Muscle of arm (tissue), 14 donors: ENCODE results near the gene SUFU. TPM values are rescaled to one million over a fixed set of nuclear protein-coding genes. Genes with fewer than 3 reads are reported as not detected.
"Not testable (repeated sequence)": the region's sequence is repeated elsewhere in the genome, so short reads cannot be mapped to it uniquely, and the experiment has no call there.

Experiments used
- DNase-seq: peaks from one replicate; pipeline ENCODE4 v3.0.0-alpha.2; 2013
- long read RNA-seq, 11 donors: transcript quantifications; one replicate each; lab custom pipeline, GENCODE V29; 2026
- polyA plus RNA-seq, 12 donors: library from polyadenylated mRNA; unstranded; fragments of 120-200 nt; gene quantifications; one replicate each; pipeline ENCODE4 v1.2.1, GENCODE V29; 2013; ENCODE audit not compliant: insufficient read length in 12 of 12

SUFU gene
- polyA plus RNA-seq, result 10 to 100 TPM in 11 of 12 donors, not detected in 1; 10.8 to 24.1 (median 15.3) TPM
- long read RNA-seq, donor 1, full-length matches to known transcripts, result 1 of 7 reads
- long read RNA-seq, donor 1, partial matches to known transcripts, result 6 of 7 reads
- long read RNA-seq, donor 1, other reads (novel, unspliced or antisense), result 0 of 7 reads
- long read RNA-seq, donor 2, full-length matches to known transcripts, result 1 of 1 reads
- long read RNA-seq, donor 2, partial matches to known transcripts, result 0 of 1 reads
- long read RNA-seq, donor 2, other reads (novel, unspliced or antisense), result 0 of 1 reads
- long read RNA-seq, donor 3, full-length matches to known transcripts, result 1 of 1 reads
- long read RNA-seq, donor 3, partial matches to known transcripts, result 0 of 1 reads
- long read RNA-seq, donor 3, other reads (novel, unspliced or antisense), result 0 of 1 reads
- long read RNA-seq, donor 4, full-length matches to known transcripts, result 2 of 2 reads
- long read RNA-seq, donor 4, partial matches to known transcripts, result 0 of 2 reads
- long read RNA-seq, donor 4, other reads (novel, unspliced or antisense), result 0 of 2 reads
- long read RNA-seq, donor 5, result 0 reads
- long read RNA-seq, donor 6, full-length matches to known transcripts, result 2 of 2 reads
- long read RNA-seq, donor 6, partial matches to known transcripts, result 0 of 2 reads
- long read RNA-seq, donor 6, other reads (novel, unspliced or antisense), result 0 of 2 reads
- long read RNA-seq, donor 7, full-length matches to known transcripts, result 2 of 2 reads
- long read RNA-seq, donor 7, partial matches to known transcripts, result 0 of 2 reads
- long read RNA-seq, donor 7, other reads (novel, unspliced or antisense), result 0 of 2 reads
- long read RNA-seq, donor 8, full-length matches to known transcripts, result 9 of 9 reads
- long read RNA-seq, donor 8, partial matches to known transcripts, result 0 of 9 reads
- long read RNA-seq, donor 8, other reads (novel, unspliced or antisense), result 0 of 9 reads
- long read RNA-seq, donor 9, full-length matches to known transcripts, result 2 of 2 reads
- long read RNA-seq, donor 9, partial matches to known transcripts, result 0 of 2 reads
- long read RNA-seq, donor 9, other reads (novel, unspliced or antisense), result 0 of 2 reads
- long read RNA-seq, donor 10, full-length matches to known transcripts, result 4 of 4 reads
- long read RNA-seq, donor 10, partial matches to known transcripts, result 0 of 4 reads
- long read RNA-seq, donor 10, other reads (novel, unspliced or antisense), result 0 of 4 reads
- long read RNA-seq, donor 11, full-length matches to known transcripts, result 3 of 3 reads
- long read RNA-seq, donor 11, partial matches to known transcripts, result 0 of 3 reads
- long read RNA-seq, donor 11, other reads (novel, unspliced or antisense), result 0 of 3 reads

DNA sequence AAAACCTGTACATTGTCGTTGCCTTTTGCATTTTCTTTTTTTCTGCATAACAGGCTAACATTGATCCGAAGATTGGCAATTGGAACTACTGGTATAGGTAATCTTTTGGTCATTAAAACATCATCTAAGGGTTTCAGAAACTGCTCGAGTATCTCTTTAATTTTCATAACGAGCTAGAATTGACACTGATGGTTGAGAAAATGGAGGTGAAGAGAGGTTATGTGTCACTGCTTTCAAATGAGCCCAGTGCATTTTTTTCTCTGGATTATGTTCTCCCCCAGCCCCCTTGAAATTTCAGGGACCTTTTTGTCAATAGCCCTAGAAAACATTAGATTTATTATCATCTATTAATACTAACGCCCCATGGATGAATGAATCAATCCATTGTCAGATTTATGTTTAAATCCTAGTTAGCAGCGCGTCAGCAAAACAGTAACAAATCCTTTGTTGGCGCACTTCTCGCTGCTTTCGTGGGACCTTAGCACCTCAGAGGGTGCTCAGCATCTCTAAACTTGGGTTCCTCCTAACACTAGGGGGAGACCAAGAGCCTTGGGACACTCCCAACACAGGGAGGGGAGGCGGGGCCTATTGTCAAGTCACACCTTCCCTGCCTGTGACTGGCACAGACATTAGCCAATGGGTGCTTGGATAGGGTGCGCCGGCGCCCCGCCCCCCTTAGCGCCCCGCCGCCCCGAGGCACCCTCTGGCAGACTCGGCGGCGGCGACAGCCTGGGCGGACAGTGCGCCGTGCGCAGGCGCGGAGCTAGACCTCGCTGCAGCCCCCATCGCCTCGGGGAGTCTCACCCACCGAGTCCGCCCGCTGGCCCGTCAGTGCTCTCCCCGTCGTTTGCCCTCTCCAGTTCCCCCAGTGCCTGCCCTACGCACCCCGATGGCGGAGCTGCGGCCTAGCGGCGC, at the start of gene SUFU:
Gene SUFU, plus strand, starts transcription at position 709 of the 915 bp plus-strand sequence. Its CDS starts 181 bp downstream, at position 890.
- peak; percentile 98 for DNase-seq

- DNase-seq, result not testable (repeated sequence)
These were observed 48.9 kb upstream of the SUFU start for GRCh38 chr10:102454662-102455487.

GRCh38 chr10:102455893-102456471, 47.8 kb upstream of the SUFU start:
- no peak for DNase-seq

GRCh38 chr10:102457591-102458150, 46.1 kb upstream of the SUFU start:
- DNase-seq, result no peak

- DNase-seq, result no peak
These were observed 45.1 kb upstream of the SUFU start for GRCh38 chr10:102458656-102459055.

GRCh38 chr10:102460836-102461186, 43.0 kb upstream of the SUFU start:
- no peak for DNase-seq

GRCh38 chr10:102461187-102462054, 42.4 kb upstream of the SUFU start:
- DNase-seq, result peak; percentile 58

DNA sequence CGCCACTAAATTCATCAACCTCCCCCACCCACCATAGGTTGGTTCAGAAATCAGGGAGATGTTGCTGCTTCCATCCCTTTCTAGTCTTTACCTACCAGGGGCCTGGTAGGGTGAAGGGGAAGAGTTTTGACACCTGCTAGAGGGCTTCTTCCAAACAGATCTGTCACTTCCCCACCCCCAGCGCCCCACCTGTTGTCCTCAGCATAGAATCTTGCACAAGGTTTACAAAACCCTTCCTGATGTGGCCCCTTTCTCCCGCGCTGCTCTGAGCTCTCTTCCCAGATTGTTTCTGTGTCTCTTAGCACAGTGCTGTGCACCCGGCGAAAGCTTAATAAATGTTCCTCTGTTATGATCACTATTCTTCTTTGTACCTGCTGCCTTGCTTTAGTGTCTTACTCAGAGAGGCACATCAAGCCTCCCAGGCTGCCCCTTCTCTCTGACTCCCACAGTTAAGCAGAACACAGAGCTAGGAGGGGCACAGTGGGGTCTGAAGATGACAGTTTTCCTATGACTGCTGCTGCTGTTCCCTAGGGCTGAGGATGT, 41.2 kb upstream of the SUFU start:
- DNase-seq, result no peak

DNA sequence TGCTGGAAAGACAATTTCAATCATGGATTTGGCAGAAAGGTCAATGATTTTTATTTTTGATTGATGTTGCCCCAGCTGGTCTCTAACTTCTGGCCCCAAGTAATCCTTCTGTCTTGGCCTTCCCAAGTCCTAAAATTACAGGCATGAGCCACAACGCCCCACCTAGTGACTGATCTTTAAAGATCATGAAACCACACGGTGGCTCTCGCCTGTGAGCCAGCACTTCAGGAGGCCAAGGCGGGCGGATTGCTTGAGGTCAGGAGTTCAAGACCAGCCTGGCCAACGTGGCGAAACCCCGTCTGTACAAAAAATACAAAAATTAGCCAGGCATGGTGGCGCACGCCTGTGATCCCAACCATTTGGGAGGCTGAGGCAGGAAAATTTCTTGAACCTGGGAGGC, 39.8 kb upstream of the SUFU start:
- no peak for DNase-seq

DNA sequence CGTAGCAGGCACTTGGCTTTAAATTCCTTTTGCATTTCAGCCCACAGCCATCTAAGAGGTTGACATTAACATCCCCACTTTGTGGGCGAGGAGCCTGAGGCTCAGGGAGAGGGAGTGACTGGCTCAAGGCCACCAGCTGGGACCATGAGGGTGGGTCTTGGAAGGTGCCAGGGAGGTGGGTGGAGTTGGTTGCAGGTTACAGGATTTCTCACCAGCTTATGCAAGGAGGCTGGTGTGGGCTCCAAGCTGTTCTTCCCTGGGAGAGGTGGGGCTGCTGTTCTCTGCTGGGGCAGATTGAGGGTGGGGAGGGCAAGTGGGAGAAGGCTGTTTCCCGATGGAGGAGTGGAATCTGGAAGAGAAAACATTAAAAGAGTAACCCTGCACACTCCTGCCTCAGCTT, 38.3 kb upstream of the SUFU start:
- DNase-seq, result no peak

DNA sequence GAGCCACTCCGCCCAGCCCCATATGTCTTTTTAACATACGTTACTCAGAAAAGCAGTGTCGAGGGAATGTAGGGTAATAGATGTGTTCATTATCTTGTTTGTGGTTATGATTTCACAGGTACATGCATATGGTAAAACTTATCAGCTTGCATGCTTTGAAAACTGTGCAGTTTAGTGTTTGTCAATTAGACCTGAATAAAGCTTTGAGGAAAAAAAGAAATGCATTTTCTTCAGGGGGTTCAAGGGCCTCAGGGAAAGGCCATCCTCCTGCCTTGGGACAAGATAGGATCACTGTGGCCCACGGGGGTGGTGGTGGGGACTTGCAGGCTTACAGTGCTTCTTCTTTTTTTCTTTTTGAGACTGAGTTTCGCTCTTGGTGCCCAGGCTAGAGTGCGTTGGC, 36.5 kb upstream of the SUFU start:
- DNase-seq, result no peak

- no peak for DNase-seq
These were observed 35.8 kb upstream of the SUFU start for GRCh38 chr10:102467971-102468438.

DNA sequence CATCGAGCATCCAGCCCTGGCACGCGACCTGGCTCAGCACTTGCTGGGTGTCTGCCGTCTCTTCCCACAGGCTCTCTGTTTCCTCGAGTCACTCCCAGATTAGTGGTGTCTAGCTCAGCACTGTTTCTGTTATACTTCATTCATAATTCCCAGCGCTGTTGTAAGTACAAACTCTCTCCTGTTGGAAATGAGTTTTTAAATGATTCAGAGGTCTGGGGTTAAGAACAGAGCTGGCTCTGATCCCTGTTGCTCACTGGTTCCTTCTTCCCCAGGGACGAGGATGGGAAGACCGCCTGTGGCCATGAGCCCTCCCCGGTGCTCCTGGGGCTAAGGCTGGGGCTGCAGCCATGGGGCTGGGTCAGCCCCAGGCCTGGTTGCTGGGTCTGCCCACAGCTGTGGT, 35.1 kb upstream of the SUFU start:
- DNase-seq, result no peak

- DNase-seq, result no peak
These were observed 32.9 kb upstream of the SUFU start for GRCh38 chr10:102470579-102471546.

DNA sequence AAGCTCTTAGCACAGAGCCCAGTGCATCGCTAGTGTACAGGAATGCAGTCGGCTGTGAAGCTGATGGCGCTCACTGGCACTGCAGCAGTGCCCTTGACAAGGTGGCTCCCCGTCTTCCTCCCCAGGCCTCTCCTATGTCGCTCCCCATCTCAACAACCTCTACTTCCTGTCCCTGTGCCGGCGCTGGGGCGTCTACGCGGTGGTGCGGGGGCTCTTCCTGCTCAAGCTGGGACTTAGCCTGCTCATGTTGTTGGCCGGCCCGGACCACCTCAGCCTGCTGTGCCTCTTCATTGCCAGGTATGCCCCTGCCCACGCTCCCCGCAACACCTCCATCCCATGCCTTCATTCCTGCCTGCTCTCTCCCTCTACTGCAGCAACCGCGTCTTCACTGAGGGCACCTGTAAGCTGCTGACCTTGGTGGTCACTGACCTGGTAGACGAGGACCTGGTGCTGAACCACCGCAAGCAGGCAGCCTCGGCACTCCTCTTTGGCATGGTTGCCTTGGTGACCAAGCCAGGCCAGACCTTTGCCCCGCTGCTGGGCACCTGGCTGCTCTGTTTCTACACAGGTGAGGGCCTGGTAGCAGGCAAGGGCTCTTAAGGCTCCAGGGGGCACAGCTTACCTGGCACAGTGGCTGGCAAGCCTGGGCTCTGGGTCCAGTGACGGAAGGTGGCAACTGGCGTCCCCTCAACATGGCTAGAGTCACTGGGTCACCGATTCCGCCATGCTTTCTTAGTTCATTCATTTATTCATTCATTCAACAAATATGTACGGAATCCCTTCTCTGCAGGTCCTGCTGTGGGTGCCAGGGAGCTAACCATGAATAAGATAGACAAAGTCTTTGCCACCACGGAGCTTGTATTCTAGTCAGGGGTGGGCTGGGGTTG, 30.1 kb upstream of the SUFU start:
- no peak for DNase-seq
